HEK293 (cell line): Measurements from ENCODE around the gene PIK3R2.
A peak's percentile ranks its signal among the peaks of the same experiment; 100 is the strongest.

Source experiments
- CTCF ChIA-PET: fragments of 350-600 bp; formaldehyde crosslinking; extraction: SDS; loops from one replicate; lab custom pipeline; 2021; ENCODE audit warnings: antibody characterized with exemption; lab: Yijun Ruan, JAX
- POLR2A ChIA-PET: fragments of 300-600 bp; formaldehyde crosslinking; extraction: SDS; loops from one replicate; lab custom pipeline; 2020; ENCODE audit warnings: antibody characterized with exemption, inconsistent platforms; lab: Yijun Ruan, JAX
- H3K27ac ChIP-seq: fragments of 200-500 bp; sonication (Bioruptor generic); 2 replicates; pipeline ENCODE4 v1.5.1; 2014; ENCODE audit warnings: low read depth, low read length, control low read depth, inconsistent platforms; ENCODE audit errors: extremely low read depth
- H3K36me3 ChIP-seq, 2 experiments: fragments of 200-500 bp in 1 of 2; sonication (Bioruptor generic) in 1 of 2; 1 replicate in 1 of 2; 2 replicates in 1 of 2; pipeline ENCODE4 v1.5.1; 2014 to 2017; ENCODE audit warnings: inconsistent platforms in 2 of 2, low read length in 2 of 2; ENCODE audit not compliant: control insufficient read depth in 2 of 2, insufficient read depth in 1 of 2
- H3K4me1 ChIP-seq: fragments of 200-500 bp; sonication (Bioruptor generic); 2 replicates; pipeline ENCODE4 v1.5.1; 2014; ENCODE audit warnings: mild to moderate bottlenecking, low read length, inconsistent platforms; ENCODE audit not compliant: control insufficient read depth, insufficient read depth
- H3K4me3 ChIP-seq: 2 replicates; pipeline ENCODE4 v1.5.1; 2011; ENCODE audit warnings: low read depth, mild to moderate bottlenecking, control low read depth, low read length, moderate library complexity
- H3K9me3 ChIP-seq: fragments of 200-500 bp; sonication (Bioruptor generic); 2 replicates; pipeline ENCODE4 v1.5.1; 2014; ENCODE audit warnings: low read depth, low read length, inconsistent platforms; ENCODE audit not compliant: control insufficient read depth, insufficient read depth
- BCL11B ChIP-seq: fragments of 450-650 bp; formaldehyde crosslinking; IDR thresholded peaks from 2 replicates; pipeline ENCODE4 v1.5.1; 2016; ENCODE audit warnings: low read depth, missing biosample characterization, missing genetic modification characterization
- HOXA7 ChIP-seq: sonication (generic); formaldehyde crosslinking; IDR thresholded peaks from 2 replicates; pipeline ENCODE4 v1.8.1; 2022; ENCODE audit warnings: missing genetic modification reagents, borderline replicate concordance
- IKZF3 ChIP-seq: fragments of 450-650 bp; IDR thresholded peaks from 2 replicates; pipeline ENCODE4 v1.5.0; 2018; ENCODE audit warnings: missing biosample characterization, mild to moderate bottlenecking, missing genetic modification characterization, moderate library complexity
- PRDM1 ChIP-seq: fragments of 450-650 bp; formaldehyde crosslinking; IDR thresholded peaks from 2 replicates; pipeline ENCODE4; 2016; ENCODE audit warnings: missing biosample characterization, missing genetic modification characterization
- ZBTB17 ChIP-seq: fragments of 450-650 bp; formaldehyde crosslinking; IDR thresholded peaks from 2 replicates; pipeline ENCODE4 v1.5.1; 2016; ENCODE audit warnings: missing biosample characterization, missing genetic modification characterization
- ZBTB20 ChIP-seq: fragments of 450-650 bp; formaldehyde crosslinking; IDR thresholded peaks from 2 replicates; pipeline ENCODE4 v1.5.1; 2016; ENCODE audit warnings: missing biosample characterization, missing genetic modification characterization
- ZBTB48 ChIP-seq: fragments of 450-650 bp; formaldehyde crosslinking; IDR thresholded peaks from 2 replicates; pipeline ENCODE4 v1.5.1; 2016; ENCODE audit warnings: missing biosample characterization, missing genetic modification characterization
- ZEB2 ChIP-seq: fragments of 450-650 bp; formaldehyde crosslinking; IDR thresholded peaks from 2 replicates; pipeline ENCODE4 v1.5.1; 2016; ENCODE audit warnings: missing biosample characterization, missing genetic modification characterization
- ZFP37 ChIP-seq: fragments of 450-650 bp; formaldehyde crosslinking; IDR thresholded peaks from 2 replicates; pipeline ENCODE4 v1.5.1; 2016; ENCODE audit warnings: missing biosample characterization, missing genetic modification characterization
- ZNF169 ChIP-seq: fragments of 450-650 bp; formaldehyde crosslinking; IDR thresholded peaks from 2 replicates; pipeline ENCODE4 v1.5.1; 2016; ENCODE audit warnings: missing biosample characterization, missing genetic modification characterization
- ZNF214 ChIP-seq: fragments of 450-650 bp; formaldehyde crosslinking; IDR thresholded peaks from 2 replicates; pipeline ENCODE4 v1.5.1; 2017; ENCODE audit warnings: missing biosample characterization, mild to moderate bottlenecking, missing genetic modification characterization, borderline replicate concordance
- ZNF335 ChIP-seq: fragments of 450-650 bp; formaldehyde crosslinking; conservative IDR thresholded peaks from 2 replicates; pipeline ENCODE4 v1.5.1; 2016; ENCODE audit warnings: missing biosample characterization, missing genetic modification characterization
- ZNF341 ChIP-seq: fragments of 450-650 bp; formaldehyde crosslinking; IDR thresholded peaks from 2 replicates; pipeline ENCODE4; 2016; ENCODE audit warnings: low read depth, missing biosample characterization, missing genetic modification characterization
- ZNF394 ChIP-seq: fragments of 450-650 bp; formaldehyde crosslinking; IDR thresholded peaks from 2 replicates; pipeline ENCODE4 v1.5.1; 2016; ENCODE audit warnings: missing biosample characterization, missing genetic modification characterization, mild to moderate bottlenecking, moderate library complexity, borderline replicate concordance
- ZNF518A ChIP-seq: fragments of 450-650 bp; formaldehyde crosslinking; conservative IDR thresholded peaks from 2 replicates; pipeline ENCODE4 v1.5.1; 2016; ENCODE audit warnings: low read depth, missing biosample characterization, missing genetic modification characterization
- ZNF654 ChIP-seq: fragments of 450-650 bp; formaldehyde crosslinking; IDR thresholded peaks from 2 replicates; pipeline ENCODE4 v1.5.1; 2016; ENCODE audit warnings: low read depth, missing biosample characterization, missing genetic modification characterization
- ZNF707 ChIP-seq: fragments of 450-650 bp; formaldehyde crosslinking; IDR thresholded peaks from 2 replicates; pipeline ENCODE4 v1.5.1; 2016; ENCODE audit warnings: missing biosample characterization, missing genetic modification characterization
- ZNF76 ChIP-seq: fragments of 450-650 bp; formaldehyde crosslinking; IDR thresholded peaks from 2 replicates; pipeline ENCODE4; 2016; ENCODE audit warnings: low read depth, missing biosample characterization, missing genetic modification characterization, borderline replicate concordance
- ZNF777 ChIP-seq: fragments of 450-650 bp; formaldehyde crosslinking; IDR thresholded peaks from 2 replicates; pipeline ENCODE4 v1.5.1; 2017; ENCODE audit warnings: missing biosample characterization, missing genetic modification characterization, borderline replicate concordance
- ZXDB ChIP-seq: fragments of 450-650 bp; formaldehyde crosslinking; IDR thresholded peaks from 2 replicates; pipeline ENCODE4 v1.5.1; 2016; ENCODE audit warnings: missing biosample characterization, missing genetic modification characterization
- TF ChIP-seq, protein P1 (sequence below): fragments of 450-650 bp; formaldehyde crosslinking; IDR thresholded peaks from 2 replicates; pipeline ENCODE4 v1.5.1; 2017; ENCODE audit warnings: missing biosample characterization, missing genetic modification characterization
- TF ChIP-seq, protein P2 (sequence below): fragments of 450-650 bp; formaldehyde crosslinking; IDR thresholded peaks from 2 replicates; pipeline ENCODE4 v1.5.1; 2016; ENCODE audit warnings: missing biosample characterization, missing genetic modification characterization

PIK3R2 gene

GRCh38 chr19:18150776-18151624 is 2.0 kb upstream of the PIK3R2 start (continued):
- TF ChIP-seq ZNF518A (tag by site-specific recombination), result no peak

DNA sequence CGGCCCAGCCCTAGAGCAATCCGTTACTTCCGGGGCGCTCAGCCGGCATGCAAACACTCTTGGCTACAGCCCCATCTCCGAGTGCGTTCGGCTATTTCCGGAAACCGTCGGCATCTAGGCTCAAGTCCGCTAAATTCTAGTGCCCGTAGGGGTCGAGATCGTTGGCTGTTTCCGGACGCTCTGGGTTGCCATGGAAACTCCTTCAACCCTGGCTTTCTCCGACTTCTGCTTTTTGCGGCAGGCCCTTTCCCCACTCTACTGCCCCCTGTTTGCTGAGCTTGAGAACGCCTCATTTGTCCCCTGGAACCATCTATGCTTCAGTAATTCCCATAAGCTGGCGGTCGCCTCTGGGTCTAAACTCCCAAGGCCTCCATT is 534 bp upstream of the PIK3R2 start:
- Histone ChIP-seq H3K27ac (peak overlapping the region; percentile 74), H3K36me3 (peaks cover 0 to 21% of the 10 kb centered on the region in 2 experiments; a peak in 1 of 3 replicates), H3K4me1 (peaks cover 7% of the 10 kb centered on the region), H3K9me3 (no peaks in the 10 kb centered on the region), H3K4me3 (peak overlapping the region; percentile 56)
- CTCF ChIA-PET, result interaction anchor here (0.6 to 2.9 kb wide), 10 partner anchors 9 to 170 kb away, joined by 3 to 24 read pairs (median 4); partner anchors contain the start of gene LSM4
- POLR2A ChIA-PET, result interaction anchor here (0.6 to 1.8 kb wide), 5 partner anchors 15 to 785 kb away, joined by 3 to 7 read pairs (median 4); no protein-coding TSS in a partner anchor
- TF ChIP-seq HOXA7 (CRISPR knock-in tag) (no peak), IKZF3 (tag by site-specific recombination) (no peak), ZNF707 (tag by site-specific recombination) (no peak), PRDM1 (tag by site-specific recombination) (peak; percentile 91), ZNF777 (tag by site-specific recombination) (no peak), ZFP37 (tag by site-specific recombination) (no peak), ZEB2 (tag by site-specific recombination) (peak; percentile 51), ZNF214 (no peak), ZNF169 (tag by site-specific recombination) (no peak), BCL11B (tag by site-specific recombination) (peak; percentile 61; the same call in 1 of the 2 replicates), ZNF335 (tag by site-specific recombination) (peak; percentile 54), ZNF341 (peak; percentile 77), ZBTB20 (tag by site-specific recombination) (no peak), ZNF394 (tag by site-specific recombination) (0 out of 2 replicates have a peak, but pooled peaks have one; percentile 49), ZXDB (tag by site-specific recombination) (0 out of 2 replicates have a peak, but pooled peaks have one; percentile 10), ZBTB17 (tag by site-specific recombination) (peak; percentile 85), ZBTB48 (peak; percentile 83), ZNF654 (tag by site-specific recombination) (0 out of 2 replicates have a peak, but pooled peaks have one; percentile 4), ZNF76 (tag by site-specific recombination) (peak; percentile 57; the same call in 1 of the 2 replicates)
- TF ChIP-seq, protein P1, sequence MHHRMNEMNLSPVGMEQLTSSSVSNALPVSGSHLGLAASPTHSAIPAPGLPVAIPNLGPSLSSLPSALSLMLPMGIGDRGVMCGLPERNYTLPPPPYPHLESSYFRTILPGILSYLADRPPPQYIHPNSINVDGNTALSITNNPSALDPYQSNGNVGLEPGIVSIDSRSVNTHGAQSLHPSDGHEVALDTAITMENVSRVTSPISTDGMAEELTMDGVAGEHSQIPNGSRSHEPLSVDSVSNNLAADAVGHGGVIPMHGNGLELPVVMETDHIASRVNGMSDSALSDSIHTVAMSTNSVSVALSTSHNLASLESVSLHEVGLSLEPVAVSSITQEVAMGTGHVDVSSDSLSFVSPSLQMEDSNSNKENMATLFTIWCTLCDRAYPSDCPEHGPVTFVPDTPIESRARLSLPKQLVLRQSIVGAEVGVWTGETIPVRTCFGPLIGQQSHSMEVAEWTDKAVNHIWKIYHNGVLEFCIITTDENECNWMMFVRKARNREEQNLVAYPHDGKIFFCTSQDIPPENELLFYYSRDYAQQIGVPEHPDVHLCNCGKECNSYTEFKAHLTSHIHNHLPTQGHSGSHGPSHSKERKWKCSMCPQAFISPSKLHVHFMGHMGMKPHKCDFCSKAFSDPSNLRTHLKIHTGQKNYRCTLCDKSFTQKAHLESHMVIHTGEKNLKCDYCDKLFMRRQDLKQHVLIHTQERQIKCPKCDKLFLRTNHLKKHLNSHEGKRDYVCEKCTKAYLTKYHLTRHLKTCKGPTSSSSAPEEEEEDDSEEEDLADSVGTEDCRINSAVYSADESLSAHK (tag by site-specific recombination), result 0 out of 2 replicates have a peak, but pooled peaks have one; percentile 1
- TF ChIP-seq, protein P2, sequence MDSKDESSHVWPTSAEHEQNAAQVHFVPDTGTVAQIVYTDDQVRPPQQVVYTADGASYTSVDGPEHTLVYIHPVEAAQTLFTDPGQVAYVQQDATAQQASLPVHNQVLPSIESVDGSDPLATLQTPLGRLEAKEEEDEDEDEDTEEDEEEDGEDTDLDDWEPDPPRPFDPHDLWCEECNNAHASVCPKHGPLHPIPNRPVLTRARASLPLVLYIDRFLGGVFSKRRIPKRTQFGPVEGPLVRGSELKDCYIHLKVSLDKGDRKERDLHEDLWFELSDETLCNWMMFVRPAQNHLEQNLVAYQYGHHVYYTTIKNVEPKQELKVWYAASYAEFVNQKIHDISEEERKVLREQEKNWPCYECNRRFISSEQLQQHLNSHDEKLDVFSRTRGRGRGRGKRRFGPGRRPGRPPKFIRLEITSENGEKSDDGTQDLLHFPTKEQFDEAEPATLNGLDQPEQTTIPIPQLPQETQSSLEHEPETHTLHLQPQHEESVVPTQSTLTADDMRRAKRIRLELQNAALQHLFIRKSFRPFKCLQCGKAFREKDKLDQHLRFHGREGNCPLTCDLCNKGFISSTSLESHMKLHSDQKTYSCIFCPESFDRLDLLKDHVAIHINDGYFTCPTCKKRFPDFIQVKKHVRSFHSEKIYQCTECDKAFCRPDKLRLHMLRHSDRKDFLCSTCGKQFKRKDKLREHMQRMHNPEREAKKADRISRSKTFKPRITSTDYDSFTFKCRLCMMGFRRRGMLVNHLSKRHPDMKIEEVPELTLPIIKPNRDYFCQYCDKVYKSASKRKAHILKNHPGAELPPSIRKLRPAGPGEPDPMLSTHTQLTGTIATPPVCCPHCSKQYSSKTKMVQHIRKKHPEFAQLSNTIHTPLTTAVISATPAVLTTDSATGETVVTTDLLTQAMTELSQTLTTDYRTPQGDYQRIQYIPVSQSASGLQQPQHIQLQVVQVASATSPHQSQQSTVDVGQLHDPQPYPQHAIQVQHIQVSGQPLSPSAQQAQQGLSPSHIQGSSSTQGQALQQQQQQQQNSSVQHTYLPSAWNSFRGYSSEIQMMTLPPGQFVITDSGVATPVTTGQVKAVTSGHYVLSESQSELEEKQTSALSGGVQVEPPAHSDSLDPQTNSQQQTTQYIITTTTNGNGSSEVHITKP (tag by site-specific recombination), result peak; percentile 85
